GM18499 (cell line): ENCODE data around the gene PSMG3.
"Not testable (repeated sequence)": the region's sequence is repeated elsewhere in the genome, so short reads cannot be mapped to it uniquely, and the experiment has no call there.

Source experiments
- ATAC-seq: cut with Tn5 transposase; IDR thresholded peaks from one replicate; pipeline ENCODE4 v1.9.1; 2021; ENCODE audit warnings: moderate number of reproducible peaks; ENCODE audit not compliant: insufficient read depth, unreplicated experiment

PSMG3 gene

GRCh38 chr7:1536455-1536742, 33.4 kb downstream of the PSMG3 start:
- ATAC-seq, result no peak

- ATAC-seq, result no peak
Measured at GRCh38 chr7:1535701-1536454, 34.0 kb downstream of the PSMG3 start.

- no peak for ATAC-seq
Measured at GRCh38 chr7:1535100-1535458, 34.8 kb downstream of the PSMG3 start.

- no peak for ATAC-seq
Measured at GRCh38 chr7:1534330-1535099, 35.3 kb downstream of the PSMG3 start.

DNA sequence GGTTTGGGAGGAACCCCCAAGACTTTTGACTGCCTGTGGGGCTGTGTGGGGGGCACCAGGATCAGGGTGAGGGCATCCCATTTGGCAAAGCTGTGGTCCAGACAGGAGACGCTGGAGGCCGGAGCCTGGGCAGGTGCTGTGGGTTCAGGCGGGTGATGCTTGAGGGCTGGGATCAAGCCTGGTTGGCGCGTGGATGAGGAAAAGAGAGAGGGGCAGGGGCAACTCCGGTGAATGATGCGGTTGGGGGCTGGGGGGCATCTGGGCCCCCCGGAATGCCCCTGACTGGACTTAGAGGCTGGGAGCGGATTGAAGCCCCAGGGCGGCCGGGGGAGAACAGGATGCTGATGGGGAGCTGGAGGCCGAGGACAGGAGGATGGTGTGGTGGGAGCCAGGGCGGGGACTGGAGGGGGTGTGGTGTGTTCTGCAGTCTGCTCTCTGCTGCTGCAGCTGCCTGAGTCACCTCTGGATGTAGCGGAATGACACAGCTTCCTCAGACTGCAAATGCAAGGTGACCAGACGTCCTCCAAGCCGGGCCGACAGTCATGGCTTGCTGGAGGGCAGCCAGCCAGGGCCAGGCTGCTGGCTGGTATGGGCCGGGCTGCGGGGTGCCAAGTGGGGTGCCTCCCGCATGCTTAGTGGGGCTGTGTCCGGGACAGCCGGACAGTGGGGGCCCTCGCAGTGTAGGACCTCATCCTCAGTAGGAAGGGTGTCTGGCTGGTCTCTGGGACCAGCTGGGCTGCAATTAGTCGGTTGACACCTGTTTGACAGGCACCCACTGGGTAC, 36.1 kb downstream of the PSMG3 start:
- no peak for ATAC-seq

- ATAC-seq, result no peak
Measured at GRCh38 chr7:1533255-1533546, 36.6 kb downstream of the PSMG3 start.

DNA sequence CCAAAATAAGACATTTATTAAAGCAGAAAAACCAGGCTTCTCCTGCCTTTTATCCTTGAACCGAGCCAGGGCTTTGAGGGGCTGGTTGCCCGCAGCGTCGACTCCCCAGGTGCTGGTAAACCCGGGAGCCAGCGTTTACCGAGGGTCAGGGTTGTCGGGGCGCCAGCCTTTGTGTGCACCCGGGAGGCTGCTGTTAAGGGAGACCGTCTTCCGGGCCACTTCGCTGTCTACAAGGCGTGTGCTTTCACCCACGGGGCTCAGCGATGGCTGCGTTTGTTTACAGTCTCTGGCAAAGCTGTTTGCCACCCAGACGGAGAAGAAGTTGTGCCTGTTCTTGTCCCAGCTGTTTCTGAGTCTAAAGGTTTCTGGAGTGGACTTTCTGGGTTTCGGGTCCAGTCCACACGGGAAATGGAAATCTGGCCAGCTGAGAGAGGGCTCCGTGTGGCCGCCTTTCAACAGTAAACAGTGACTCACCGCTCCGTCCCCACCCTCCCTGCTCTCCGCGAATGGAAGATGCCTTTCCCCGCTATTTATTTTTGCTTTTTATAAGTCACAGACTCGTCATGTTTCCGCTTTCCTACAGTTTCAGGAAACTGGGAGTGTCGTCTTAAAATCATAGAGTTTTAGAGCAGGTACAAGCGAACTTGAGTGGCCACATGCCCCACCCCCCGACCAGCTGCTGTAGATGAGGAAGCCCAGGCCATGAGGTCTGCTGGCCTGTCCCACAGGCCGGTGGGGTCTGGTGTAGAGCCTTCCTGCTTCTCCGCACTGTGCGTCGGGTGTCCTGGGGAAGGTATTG, 37.2 kb downstream of the PSMG3 start:
- no peak for ATAC-seq

DNA sequence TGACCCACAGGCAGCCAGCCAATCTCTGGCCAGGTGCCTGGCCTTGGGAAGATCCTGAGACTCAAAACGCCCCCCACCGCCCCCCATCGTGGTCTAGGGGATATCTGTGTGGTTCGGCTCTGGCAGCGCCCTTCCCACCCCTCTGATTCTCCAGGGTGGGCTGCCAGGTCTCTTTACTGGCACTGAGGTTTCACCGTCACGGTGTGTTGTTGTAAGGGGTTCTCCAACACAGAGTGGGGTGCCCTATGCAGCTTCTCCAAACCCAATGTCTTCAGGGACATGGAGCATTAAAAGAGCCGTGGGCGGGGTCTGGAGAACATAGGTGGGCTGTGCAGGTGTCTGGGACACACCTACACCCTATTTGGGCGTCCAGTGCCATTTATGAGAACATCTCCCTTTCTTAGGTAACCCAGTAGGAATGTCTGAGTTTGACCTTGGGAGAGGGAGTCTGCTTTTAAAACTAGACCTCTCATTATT, 37.8 kb downstream of the PSMG3 start:
- ATAC-seq, result no peak

DNA sequence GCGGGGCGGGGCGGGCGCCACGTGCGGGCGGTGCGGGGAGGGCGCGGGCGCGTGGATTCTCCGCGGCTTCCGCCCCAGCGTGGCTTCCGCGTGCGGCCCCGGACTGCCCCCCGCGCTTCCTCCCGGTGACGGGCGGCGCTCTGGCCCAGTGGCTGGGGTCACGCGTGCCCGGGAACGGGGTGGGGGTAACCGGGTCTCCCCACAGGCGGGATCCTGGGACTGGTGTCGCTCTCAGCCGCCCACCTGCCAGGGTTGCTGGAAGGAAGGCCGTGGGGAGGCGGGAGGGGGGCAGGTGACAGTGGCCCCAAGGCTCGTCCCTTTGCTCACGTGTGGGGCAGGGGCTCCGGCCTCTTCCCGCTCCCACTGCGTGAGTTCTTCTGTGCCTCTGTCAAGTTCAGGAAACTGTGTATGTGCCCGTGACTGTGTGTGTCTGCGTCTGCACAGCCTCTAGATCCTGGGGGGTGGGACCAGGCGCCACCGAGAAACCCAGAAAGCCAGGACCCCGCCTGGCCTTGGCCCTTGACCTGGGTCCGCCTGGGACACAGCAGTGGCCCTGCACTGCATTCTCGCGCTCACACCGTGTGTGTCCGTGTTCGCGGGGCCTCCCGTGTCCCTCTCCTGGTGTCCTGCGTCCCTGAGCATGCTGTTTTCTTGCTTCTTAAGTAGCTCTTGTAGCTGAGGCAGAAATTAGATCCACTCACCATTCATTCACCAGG, 38.4 kb downstream of the PSMG3 start:
- ATAC-seq, result no peak

GRCh38 chr7:1530946-1531262, 38.9 kb downstream of the PSMG3 start:
- ATAC-seq, result no peak

DNA sequence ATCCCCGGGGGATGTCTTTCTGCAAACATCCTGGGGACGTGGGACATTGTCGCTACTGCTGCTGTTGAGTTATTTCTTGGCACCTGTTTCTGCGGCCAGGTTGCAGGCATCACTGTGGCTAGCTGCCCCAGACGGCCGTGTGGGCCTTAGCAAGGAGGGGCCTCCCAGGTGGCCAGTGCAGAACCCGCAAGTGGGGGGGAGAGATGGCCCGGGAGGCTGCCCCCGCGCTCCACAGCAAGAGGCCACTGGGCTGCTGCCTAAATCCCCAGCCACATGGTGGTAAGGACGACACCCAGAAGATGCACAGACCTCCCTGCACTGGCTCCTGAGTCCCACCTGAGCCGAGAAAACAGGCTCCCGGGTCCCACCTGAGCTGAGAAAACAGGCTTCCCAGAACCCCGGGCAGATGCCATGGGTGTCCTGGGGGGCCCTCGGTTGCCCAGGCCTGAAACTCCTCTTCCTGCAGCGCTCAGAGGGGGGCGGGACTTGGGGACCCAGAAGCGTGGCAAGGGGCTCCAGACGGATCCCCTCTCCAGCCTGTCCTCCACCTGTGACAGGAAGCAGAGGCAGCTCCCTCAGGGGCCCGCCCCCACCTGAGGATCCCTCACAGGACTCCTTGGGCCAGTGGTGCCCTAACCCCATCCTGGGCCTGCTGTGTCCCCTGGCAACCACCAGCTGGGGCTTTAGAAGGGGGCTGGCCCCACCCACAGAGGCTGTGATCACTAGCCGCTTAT, 40.3 kb downstream of the PSMG3 start:
- ATAC-seq, result no peak

DNA sequence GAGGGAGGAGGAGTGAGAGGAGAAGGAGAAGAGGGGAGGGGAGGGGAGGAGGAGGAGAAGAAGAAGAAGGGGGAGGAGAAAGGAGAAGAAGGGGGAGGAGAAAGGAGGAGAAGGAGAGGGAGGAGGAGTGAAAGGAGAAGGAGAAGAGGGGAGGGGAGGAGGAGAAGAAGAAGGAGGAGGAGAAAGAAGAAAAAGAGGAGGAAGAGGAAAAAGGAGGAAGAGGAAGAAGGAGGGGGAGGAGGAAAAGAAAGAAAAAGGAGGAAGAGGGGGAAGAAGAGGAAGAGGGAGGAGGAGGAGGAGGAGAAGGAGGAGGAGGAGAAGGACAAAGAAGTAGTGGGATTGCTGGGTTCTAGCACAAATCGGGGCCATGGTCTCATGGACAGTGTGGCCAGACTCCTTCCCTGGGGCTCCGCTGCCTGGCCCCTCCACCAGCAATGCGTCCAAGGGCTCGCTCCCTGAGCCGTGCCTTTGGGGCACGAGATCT, 43.5 kb downstream of the PSMG3 start:
- no peak for ATAC-seq

DNA sequence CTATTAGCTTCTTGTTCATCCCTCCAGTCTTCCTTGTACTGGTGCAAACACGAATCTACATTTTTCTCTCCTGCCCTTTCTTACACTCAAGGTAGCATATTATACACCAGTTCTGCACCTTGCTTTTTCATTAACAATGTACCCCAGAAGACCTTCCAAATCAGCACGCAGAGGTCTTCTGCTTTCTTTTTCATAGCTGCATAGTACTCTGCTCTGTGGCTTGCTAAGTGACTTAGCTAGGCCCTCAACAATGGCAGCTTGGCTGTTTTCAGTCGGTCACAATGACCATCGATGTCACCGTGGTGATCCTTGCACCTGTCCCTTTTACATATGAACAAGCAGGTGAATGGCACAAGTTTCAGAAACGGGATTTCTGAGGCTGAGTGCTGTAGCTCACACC, 44.4 kb downstream of the PSMG3 start:
- no peak for ATAC-seq

DNA sequence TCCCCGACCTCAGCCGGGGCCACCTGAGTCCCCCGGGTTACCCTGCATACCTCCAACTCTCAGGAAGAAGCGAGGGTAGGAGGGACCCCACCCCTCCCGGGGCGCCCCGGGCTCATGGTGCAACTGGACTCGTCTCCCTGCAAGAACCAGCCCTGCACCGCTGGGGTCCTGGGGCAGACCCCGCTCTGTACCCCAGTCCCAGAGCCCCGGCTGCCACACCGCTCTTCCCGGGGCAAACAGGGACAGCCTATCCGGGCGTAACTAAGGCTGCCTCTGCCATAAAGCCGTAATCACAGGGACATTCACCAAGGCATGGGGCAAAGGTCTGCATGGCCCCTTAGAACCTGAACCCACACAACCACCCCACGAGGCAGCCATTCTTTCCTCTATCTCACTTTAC, 46.0 kb downstream of the PSMG3 start:
- ATAC-seq, result no peak

DNA sequence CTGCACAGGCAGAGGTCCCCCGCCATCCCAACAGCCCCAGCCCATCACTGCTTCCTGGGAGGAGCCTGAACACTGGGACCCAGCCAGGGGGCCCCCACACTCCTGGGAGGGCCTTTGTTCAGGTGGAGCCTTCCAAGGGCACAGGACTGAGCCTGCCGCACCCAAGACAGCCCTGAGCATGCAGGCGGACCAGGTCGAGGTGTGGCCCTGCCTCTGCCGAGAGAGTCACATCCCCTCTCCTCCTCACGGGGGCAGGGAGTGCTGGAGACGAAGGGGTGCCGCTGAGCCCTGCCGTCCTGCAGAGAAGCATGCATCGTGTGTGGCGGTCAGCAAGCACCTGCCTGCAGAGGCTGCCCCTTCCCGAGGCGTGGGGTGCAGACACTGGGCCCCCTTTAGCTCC, 46.6 kb downstream of the PSMG3 start:
- no peak for ATAC-seq

DNA sequence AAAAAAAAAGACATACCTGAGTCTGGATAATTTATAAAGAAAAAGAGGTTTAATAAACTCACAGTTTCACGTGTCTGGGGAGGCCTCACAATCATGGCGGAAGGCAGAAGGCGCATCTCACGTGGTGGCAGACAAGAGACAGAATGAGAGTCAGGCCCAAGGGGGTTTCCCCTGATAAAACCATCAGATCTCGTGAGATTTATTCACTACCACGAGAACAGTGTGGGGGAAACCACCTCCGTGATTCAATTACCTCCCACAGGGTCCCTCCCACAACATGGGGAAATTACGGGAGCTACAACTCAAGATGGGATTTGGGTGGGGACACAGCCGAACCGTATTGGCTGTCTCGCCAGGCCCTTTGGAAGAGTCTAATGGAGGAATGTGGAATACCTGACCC, 48.4 kb downstream of the PSMG3 start:
- no peak for ATAC-seq

- ATAC-seq, result no peak
Measured at GRCh38 chr7:1520539-1521234, 49.1 kb downstream of the PSMG3 start.

- not testable (repeated sequence) for ATAC-seq
Measured at GRCh38 chr7:1519322-1519922, 50.4 kb downstream of the PSMG3 start.
